ENCODE data around the gene PGA4. TPM values are rescaled to one million over a fixed set of nuclear protein-coding genes. Genes with fewer than 3 reads are reported as not detected.

Gene PGA4
- total RNA-seq, 1 experiment from 2014 or later, result not detected

DNA sequence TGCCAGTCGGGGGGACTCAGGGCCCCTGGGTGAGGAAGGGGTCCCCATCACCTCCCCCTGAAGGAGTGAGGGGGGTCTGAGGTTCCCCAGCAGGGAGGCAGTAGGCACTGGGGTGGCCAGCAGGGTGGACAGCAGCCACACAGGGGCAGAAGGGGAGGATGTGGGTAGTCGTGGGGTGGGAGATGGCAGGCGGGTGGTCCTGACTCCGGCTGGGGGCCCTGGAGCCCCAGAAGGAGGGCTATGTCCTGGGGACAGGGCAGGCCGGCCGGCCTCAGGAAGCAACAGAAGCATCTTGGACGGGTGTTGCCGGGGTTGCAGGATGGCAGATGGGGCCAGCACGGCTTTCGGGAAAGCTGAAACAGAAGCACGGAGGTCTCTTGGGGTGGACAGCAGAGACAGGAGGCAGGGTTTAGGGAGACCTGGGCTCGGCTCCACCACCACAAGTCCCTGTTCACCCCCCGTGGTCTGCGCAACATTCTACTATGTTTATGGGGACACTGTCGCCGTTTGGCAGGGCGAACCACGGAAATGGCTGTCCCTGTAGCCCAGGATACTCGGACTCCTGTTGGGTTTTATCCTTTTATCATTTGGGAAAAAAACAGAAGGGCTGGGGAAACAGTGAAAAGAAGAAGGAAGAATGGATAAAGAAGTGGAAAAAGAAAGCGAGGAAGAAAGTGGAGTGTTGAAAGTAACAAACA lies 58.9 kb downstream of the PGA4 start:
- no peaks in the 10 kb centered on the region for H3K36me3 ChIP-seq (ENCODE audit: insufficient read depth, low read length, poor library complexity, severe bottlenecking)
- H3K4me1 ChIP-seq (ENCODE audit: insufficient read depth, low read length, poor library complexity, severe bottlenecking), result no peaks in the 10 kb centered on the region
- DNase-seq (ENCODE audit: low spot score), result no peak
- ChIA-PET CTCF (no interaction called here), POLR2A (ENCODE audit: low non-redundant PET) (no interaction called here)
- no TSS peak for BruUV-seq (replicated peaks)
- no peaks in the 10 kb centered on the region for H3K9me3 ChIP-seq (ENCODE audit: low read depth, low read length, poor library complexity, severe bottlenecking)
- H3K27me3 ChIP-seq (replicated peaks; ENCODE audit: insufficient read depth, low read depth, low read length, poor library complexity), result no peaks in the 10 kb centered on the region
- no peak overlapping the region for H3K27ac ChIP-seq (ENCODE audit: low read depth, low read length, poor library complexity, severe bottlenecking)
- intact Hi-C loops (cut with micrococcal nuclease; ENCODE audit: unreplicated experiment), result no loop called here
- H3K4me3 ChIP-seq (ENCODE audit: low read depth, low read length, poor library complexity, severe bottlenecking), result no peak overlapping the region
- no peak for TF ChIP-seq EZH2 (IDR thresholded peaks at IDR 0.05; ENCODE audit: borderline replicate concordance, low read depth, low read length, poor library complexity, severe bottlenecking)
- TF ChIP-seq, protein P1, sequence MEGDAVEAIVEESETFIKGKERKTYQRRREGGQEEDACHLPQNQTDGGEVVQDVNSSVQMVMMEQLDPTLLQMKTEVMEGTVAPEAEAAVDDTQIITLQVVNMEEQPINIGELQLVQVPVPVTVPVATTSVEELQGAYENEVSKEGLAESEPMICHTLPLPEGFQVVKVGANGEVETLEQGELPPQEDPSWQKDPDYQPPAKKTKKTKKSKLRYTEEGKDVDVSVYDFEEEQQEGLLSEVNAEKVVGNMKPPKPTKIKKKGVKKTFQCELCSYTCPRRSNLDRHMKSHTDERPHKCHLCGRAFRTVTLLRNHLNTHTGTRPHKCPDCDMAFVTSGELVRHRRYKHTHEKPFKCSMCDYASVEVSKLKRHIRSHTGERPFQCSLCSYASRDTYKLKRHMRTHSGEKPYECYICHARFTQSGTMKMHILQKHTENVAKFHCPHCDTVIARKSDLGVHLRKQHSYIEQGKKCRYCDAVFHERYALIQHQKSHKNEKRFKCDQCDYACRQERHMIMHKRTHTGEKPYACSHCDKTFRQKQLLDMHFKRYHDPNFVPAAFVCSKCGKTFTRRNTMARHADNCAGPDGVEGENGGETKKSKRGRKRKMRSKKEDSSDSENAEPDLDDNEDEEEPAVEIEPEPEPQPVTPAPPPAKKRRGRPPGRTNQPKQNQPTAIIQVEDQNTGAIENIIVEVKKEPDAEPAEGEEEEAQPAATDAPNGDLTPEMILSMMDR (conservative IDR thresholded peaks at IDR 0.05; ENCODE audit: low read depth, low read length), result no peak

Other genes with a start within 250 kb of the PGA4 start
- not detected in 2 replicates for gene CD5, start 119.9 kb upstream of the PGA4 start, total RNA-seq (2021)
- 29.7 and 32.7 TPM in 2 replicates for gene VPS37C, start 60.9 kb upstream of the PGA4 start, total RNA-seq (2021)
- not detected in 2 replicates for gene PGA3, start 18.8 kb upstream of the PGA4 start, total RNA-seq (2021)
- not detected in 2 replicates for gene PGA5, start 18.8 kb downstream of the PGA4 start, total RNA-seq (2021)
- 8.0 and 8.6 TPM in 2 replicates for gene VWCE, start 73.0 kb downstream of the PGA4 start, total RNA-seq (2021)
- 305 and 307 TPM in 2 replicates for gene DDB1, start 110.8 kb downstream of the PGA4 start, total RNA-seq (2021)
- 82.3 and 94.2 TPM in 2 replicates for gene TKFC, start 110.9 kb downstream of the PGA4 start, total RNA-seq (2021)
- gene CYB561A3, start 139.5 kb downstream of the PGA4 start, total RNA-seq (2021), result 42.1 and 54.7 TPM in 2 replicates
- gene TMEM138, start 140.0 kb downstream of the PGA4 start, total RNA-seq (2021), result 58.8 and 82.8 TPM in 2 replicates
- gene TMEM216, start 170.2 kb downstream of the PGA4 start, total RNA-seq (2021), result 11.5 and 11.6 TPM in 2 replicates
- 160 and 162 TPM in 2 replicates for gene CPSF7, start 207.6 kb downstream of the PGA4 start, total RNA-seq (2021)
- gene SDHAF2, start 207.8 kb downstream of the PGA4 start, total RNA-seq (2021), result 46.6 and 49.1 TPM in 2 replicates

Data from A673 (cell line).